ENCODE measurements around the gene ZEB1. TPM values are rescaled to one million over a fixed set of nuclear protein-coding genes. Genes with fewer than 3 reads are reported as not detected.
"Not testable (repeated sequence)": the region's sequence is repeated elsewhere in the genome, so short reads cannot be mapped to it uniquely, and the experiment has no call there.

Gene ZEB1
- total RNA-seq, 2 experiments from 2014 or later = 33.9 to 37.8 TPM

DNA sequence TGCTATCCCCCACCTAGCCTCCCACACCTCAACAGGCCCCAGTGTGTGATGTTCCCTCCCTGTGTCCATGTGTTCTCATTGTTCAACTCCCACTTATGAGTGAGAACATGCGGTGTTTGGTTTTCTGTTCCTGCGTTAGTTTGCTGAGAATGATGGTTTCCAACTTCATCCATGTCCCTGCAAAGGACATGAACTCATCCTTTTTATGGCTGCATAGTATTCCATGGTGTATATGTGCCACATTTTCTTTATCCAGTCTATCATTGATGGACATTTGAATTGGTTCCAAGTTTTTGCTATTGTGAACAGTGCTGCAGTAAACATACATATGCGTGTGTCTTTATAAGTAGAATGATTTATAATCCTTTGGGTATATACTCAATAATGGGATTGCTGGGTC lies 86.8 kb downstream of the ZEB1 start:
- CTCF ChIA-PET; H3K27me3 Mint-ChIP-seq; POLR2A ChIA-PET; intact Hi-C loops (cut with micrococcal nuclease); DNase-seq; H3K4me3 Mint-ChIP-seq; H3K27ac Mint-ChIP-seq: not testable (repeated sequence)
- peaks cover 18% of the 10 kb centered on the region for H3K9me3 Mint-ChIP-seq
- H3K4me1 Mint-ChIP-seq (ENCODE audit: low read depth) = peaks cover 22% of the 10 kb centered on the region
- peaks cover 33% of the 10 kb centered on the region for H3K36me3 Mint-ChIP-seq

DNA sequence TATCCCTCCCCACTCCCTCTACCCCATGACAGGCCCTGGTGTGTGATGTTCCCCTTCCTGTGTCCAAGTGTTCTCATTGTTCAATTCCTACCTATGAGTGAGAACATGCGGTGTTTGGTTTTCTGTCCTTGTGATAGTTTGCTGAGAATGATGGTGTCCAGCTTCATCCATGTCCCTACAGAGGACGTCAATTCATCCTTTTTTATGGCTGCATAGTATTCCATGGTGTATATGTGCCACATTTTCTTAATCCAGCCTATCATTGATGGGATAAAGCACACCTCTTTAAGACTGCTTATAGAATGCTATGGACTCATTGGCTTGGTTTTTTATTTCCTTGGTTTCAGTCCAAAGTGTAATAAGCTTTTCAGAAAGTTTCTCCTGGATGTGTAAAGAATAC lies 93.4 kb downstream of the ZEB1 start:
- intact Hi-C loops (cut with micrococcal nuclease); H3K4me3 Mint-ChIP-seq; H3K27ac Mint-ChIP-seq; DNase-seq; POLR2A ChIA-PET; H3K27me3 Mint-ChIP-seq; CTCF ChIA-PET: not testable (repeated sequence)
- peaks cover 28% of the 10 kb centered on the region for H3K36me3 Mint-ChIP-seq
- H3K9me3 Mint-ChIP-seq = peaks cover 20% of the 10 kb centered on the region
- peaks cover 22% of the 10 kb centered on the region for H3K4me1 Mint-ChIP-seq (ENCODE audit: low read depth)

DNA sequence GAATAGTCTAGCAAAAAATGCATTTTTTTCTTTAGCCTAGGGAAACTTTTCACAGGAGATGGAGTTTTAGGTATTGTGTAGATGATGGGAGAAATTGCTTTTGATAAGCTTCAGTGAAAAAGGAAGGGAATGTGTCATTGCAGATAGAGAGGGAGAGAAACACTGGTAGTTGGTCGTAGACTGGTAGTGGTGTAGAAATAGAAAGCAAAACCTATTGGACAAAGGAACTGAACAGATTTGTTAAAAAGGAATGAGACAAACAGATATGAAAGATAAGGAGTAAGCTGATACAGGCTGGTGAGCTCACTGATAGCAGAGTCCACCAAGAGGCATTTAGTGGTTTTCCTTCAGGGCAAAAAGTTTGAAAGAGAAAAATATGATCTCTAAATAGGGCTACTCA lies 94.3 kb downstream of the ZEB1 start:
- H3K4me3 Mint-ChIP-seq = no peak overlapping the region
- no peak overlapping the region for H3K27ac Mint-ChIP-seq
- H3K27me3 Mint-ChIP-seq = no peaks in the 10 kb centered on the region
- ChIA-PET POLR2A (no interaction called here), CTCF (no interaction called here)
- peaks cover 20% of the 10 kb centered on the region for H3K9me3 Mint-ChIP-seq
- H3K36me3 Mint-ChIP-seq = peaks cover 28% of the 10 kb centered on the region
- intact Hi-C loops (cut with micrococcal nuclease) = no loop called here
- no peak for DNase-seq
- H3K4me1 Mint-ChIP-seq (ENCODE audit: low read depth) = peaks cover 24% of the 10 kb centered on the region

DNA sequence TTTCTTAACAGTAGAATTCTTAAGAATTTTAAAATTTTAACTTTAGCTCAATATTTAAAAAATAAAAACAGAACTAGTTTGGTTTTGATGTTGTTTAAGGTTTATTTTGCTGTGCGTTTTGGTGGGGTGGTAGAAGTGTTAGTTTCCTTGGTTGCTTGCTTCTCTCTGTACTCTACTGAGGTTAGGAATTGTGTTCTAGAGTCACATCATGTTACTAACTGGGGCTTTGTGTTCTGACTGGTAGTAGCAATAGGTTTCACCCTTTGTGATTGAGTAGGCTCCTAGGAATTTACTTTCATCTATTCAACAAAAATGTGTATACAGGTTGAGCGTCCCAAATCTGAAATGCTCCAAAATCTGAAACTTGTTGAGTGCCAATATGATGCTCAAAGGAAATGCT lies 99.5 kb downstream of the ZEB1 start:
- DNase-seq = no peak
- Mint-ChIP-seq H3K4me3 (no peak overlapping the region), H3K4me1 (ENCODE audit: low read depth) (peaks cover 42% of the 10 kb centered on the region), H3K27ac (no peak overlapping the region), H3K36me3 (peaks cover 7% of the 10 kb centered on the region), H3K9me3 (no peaks in the 10 kb centered on the region), H3K27me3 (no peaks in the 10 kb centered on the region)
- ChIA-PET POLR2A (no interaction called here), CTCF (no interaction called here)
- intact Hi-C loops (cut with micrococcal nuclease) = no loop called here

DNA sequence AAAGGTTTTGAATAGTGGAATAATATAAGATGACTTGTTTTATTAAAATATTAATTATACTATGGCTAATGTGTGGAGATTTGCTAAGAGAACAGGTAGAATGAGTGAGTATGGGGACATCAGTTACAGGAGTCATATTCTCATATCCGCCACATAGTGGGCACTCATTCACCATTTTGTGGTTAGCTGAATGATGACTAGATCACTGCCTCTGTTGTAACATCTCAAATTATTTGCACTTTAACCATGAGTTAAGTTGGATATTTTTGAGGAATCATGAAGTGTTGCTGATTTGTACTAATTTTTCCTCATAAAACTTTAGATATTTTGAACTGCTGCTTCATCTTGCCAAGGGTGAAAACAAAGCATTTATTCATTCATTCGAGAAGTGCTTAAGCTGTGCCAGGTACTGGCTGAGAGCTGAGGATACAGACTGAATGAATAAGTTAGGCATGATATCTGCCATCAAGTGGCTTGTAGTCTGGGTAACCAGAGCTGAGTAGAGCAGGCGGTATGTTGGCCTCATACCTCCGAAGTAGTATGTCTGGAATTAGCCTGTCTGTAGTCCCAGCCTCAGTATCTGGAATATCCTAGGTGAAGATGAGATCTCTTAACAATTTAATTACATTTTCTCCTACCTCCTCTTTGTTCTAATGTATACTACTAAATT lies 100.5 kb downstream of the ZEB1 start:
- POLR2A ChIA-PET = interaction anchor here (0.6 kb wide), 1 partner anchor 527 kb away, joined by 4 read pairs; no protein-coding TSS in a partner anchor
- Mint-ChIP-seq H3K27me3 (no peaks in the 10 kb centered on the region), H3K4me3 (no peak overlapping the region), H3K4me1 (ENCODE audit: low read depth) (peaks cover 45% of the 10 kb centered on the region), H3K9me3 (no peaks in the 10 kb centered on the region), H3K36me3 (peaks cover 7% of the 10 kb centered on the region), H3K27ac (no peak overlapping the region)
- CTCF ChIA-PET = no interaction called here
- intact Hi-C loops (cut with micrococcal nuclease) = no loop called here
- DNase-seq = no peak

DNA sequence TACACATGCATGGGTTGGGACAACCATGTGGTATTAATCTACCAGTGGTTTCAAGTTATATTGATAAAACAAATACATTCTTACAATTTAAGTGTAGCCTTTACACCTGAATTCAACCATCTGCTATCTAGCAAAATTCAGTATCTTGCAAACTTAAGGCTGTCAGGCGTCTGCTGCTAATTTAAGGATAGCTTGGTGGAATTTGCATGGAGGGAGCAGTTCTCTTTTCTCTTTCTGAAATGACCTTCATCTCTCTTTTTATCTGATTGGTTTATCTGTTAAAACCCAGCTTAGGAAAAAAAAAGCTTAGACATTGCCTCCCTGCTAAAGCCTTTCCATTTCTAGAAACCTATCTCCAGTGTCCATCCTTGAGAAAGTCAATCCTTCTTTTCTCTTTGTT lies 102.3 kb downstream of the ZEB1 start:
- no peak for DNase-seq
- POLR2A ChIA-PET = no interaction called here
- Mint-ChIP-seq H3K36me3 (peaks cover 7% of the 10 kb centered on the region), H3K4me3 (no peak overlapping the region), H3K27me3 (no peaks in the 10 kb centered on the region), H3K9me3 (no peaks in the 10 kb centered on the region), H3K27ac (no peak overlapping the region), H3K4me1 (ENCODE audit: low read depth) (peaks cover 53% of the 10 kb centered on the region)
- CTCF ChIA-PET = no interaction called here
- intact Hi-C loops (cut with micrococcal nuclease) = no loop called here

DNA sequence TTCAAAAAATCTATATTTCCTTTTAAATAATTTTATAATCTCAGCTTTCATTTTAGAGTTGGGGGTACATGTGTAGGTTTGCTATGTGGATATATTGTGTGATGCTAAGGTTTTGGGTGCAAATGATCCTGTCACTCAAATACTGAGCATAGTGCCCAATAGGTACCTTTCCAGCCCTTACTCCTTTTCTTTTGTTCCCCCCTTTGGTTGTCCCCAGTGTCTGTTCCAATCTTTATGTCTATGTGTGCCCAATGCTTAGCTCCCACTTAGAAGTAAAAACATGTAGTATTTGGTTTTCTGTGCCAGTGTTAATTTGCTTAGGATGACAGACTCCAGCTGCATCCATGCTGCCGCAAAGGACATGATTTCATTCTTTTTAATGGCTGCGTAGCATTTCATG lies 103.6 kb downstream of the ZEB1 start:
- Mint-ChIP-seq H3K36me3 (peaks cover 7% of the 10 kb centered on the region), H3K27ac (no peak overlapping the region), H3K4me1 (ENCODE audit: low read depth) (peaks cover 54% of the 10 kb centered on the region), H3K4me3 (no peak overlapping the region), H3K9me3 (no peaks in the 10 kb centered on the region), H3K27me3 (no peaks in the 10 kb centered on the region)
- POLR2A ChIA-PET = no interaction called here
- DNase-seq = no peak
- CTCF ChIA-PET = no interaction called here
- intact Hi-C loops (cut with micrococcal nuclease) = no loop called here

DNA sequence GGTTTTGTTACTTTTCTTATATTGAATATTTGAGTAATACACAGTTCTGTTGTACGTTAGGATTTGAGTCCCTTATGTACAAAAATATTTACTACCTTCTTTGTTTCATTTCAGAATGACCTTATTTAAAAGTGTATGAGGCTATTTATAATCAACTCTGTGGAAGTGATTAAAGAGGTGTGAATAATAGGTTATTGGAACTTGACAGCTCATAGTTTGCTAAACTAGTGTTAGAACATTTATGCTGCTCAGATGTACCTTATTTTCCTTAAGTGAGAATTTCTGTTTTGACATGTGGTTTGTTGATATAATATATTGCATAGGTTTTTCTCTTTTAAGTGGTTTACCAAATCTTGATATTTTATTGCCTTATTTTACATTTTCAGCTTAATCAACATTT lies 105.5 kb downstream of the ZEB1 start:
- H3K9me3 Mint-ChIP-seq = peaks cover 5% of the 10 kb centered on the region
- intact Hi-C loops (cut with micrococcal nuclease) = no loop called here
- H3K27ac Mint-ChIP-seq = no peak overlapping the region
- H3K36me3 Mint-ChIP-seq = peaks cover 8% of the 10 kb centered on the region
- ChIA-PET POLR2A (no interaction called here), CTCF (no interaction called here)
- no peak overlapping the region for H3K4me3 Mint-ChIP-seq
- H3K4me1 Mint-ChIP-seq (ENCODE audit: low read depth) = peaks cover 63% of the 10 kb centered on the region
- no peak for DNase-seq
- H3K27me3 Mint-ChIP-seq = no peaks in the 10 kb centered on the region

DNA sequence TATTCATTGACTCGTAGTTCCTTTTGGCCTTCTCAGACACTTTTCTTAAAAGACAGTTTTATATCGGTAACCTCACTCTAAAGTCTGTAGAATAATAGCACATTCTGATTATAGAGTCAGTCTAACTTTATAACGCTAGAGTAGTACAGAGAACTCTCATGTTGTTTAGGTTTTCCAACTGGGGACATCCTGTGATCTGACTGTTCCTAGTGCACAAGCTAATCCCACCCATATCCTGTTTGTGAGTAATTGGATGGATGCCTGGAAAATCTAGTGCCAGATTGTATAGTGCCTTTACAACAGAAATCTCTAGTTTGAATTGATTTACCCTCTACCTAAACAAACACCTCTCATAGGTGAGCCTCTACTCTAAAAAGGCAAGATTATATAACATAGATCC lies 107.4 kb downstream of the ZEB1 start:
- H3K27me3 Mint-ChIP-seq = no peaks in the 10 kb centered on the region
- H3K27ac Mint-ChIP-seq = no peak overlapping the region
- ChIA-PET CTCF (no interaction called here), POLR2A (no interaction called here)
- intact Hi-C loops (cut with micrococcal nuclease) = no loop called here
- peaks cover 5% of the 10 kb centered on the region for H3K9me3 Mint-ChIP-seq
- no peak overlapping the region for H3K4me3 Mint-ChIP-seq
- DNase-seq = no peak
- peaks cover 52% of the 10 kb centered on the region for H3K4me1 Mint-ChIP-seq (ENCODE audit: low read depth)
- peaks cover 6% of the 10 kb centered on the region for H3K36me3 Mint-ChIP-seq

DNA sequence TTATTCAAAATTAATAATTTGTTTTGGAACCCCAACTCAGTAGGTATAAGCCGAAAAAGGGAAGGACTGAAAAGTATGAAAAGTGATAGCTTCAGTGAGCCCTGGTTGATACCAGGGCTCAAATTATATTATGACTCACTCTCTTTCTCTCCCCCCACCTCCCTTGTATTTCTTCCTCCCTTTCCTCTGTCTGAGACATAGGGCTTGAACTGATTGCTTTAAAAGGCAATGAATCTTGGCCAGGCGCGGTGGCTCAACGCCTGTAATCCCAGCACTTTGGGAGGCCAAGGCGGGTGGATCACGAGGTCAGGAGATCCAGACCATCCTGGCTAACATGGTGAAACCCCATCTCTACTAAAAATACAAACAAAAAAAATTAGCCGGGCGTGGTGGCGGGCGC lies 108.3 kb downstream of the ZEB1 start:
- H3K4me3 Mint-ChIP-seq; H3K27ac Mint-ChIP-seq; DNase-seq; H3K36me3 Mint-ChIP-seq; H3K9me3 Mint-ChIP-seq; intact Hi-C loops (cut with micrococcal nuclease); H3K27me3 Mint-ChIP-seq: not testable (repeated sequence)
- ChIA-PET POLR2A (interaction anchor here (0.6 kb wide), 1 partner anchor 503 kb away, joined by 5 read pairs; no protein-coding TSS in a partner anchor), CTCF (interaction anchor here (1.0 kb wide), 1 partner anchor 26 kb away, joined by 3 read pairs; no protein-coding TSS in a partner anchor)
- H3K4me1 Mint-ChIP-seq (ENCODE audit: low read depth) = peaks cover 46% of the 10 kb centered on the region

DNA sequence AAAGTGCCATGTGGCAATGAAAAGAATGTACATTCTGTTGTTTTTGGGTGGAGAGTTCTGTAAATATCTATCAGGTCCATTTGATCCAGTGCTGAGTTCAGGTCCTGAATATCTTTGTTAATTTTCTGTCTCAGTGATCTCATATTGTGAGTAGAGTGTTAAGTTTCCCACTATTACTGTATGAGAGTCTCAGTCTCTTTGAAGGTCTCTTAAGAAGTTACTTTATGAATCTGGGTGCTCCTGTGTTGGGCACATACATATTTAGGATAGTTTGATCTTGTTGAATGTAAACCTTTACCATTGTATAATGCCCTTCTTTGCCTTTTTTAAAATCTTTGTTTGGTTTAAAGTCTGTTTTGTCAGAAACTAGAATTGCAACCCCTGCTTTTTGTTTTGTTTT lies 109.5 kb downstream of the ZEB1 start:
- H3K27me3 Mint-ChIP-seq, H3K9me3 Mint-ChIP-seq, H3K36me3 Mint-ChIP-seq, POLR2A ChIA-PET, H3K27ac Mint-ChIP-seq, DNase-seq, CTCF ChIA-PET, H3K4me3 Mint-ChIP-seq: not testable (repeated sequence)
- intact Hi-C loops (cut with micrococcal nuclease) = loop anchor here (1.0 kb wide), 1 partner anchor 75 kb away; no protein-coding TSS in a partner anchor
- peaks cover 42% of the 10 kb centered on the region for H3K4me1 Mint-ChIP-seq (ENCODE audit: low read depth)

DNA sequence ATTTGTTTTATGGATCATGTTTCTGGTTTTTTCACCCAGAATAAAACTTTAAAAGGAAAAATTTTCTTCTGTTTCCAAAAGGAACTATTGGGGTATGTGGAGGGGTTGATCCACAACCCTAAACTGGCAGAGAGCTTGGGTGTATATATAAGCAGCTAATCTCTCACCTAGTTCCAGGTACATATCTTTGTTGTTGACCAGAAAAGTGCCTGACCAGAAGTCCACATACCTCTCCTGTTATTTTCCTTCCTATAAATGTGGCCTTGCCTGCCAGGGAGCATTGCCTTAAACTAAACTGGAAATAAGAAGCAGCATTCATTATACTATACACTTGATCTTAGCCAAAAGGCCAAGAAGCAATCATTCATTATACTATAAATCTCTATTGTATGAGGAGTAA lies 112.0 kb downstream of the ZEB1 start:
- Mint-ChIP-seq H3K4me3 (no peak overlapping the region), H3K27me3 (no peaks in the 10 kb centered on the region), H3K27ac (no peak overlapping the region), H3K36me3 (peaks cover 10% of the 10 kb centered on the region), H3K4me1 (ENCODE audit: low read depth) (peaks cover 29% of the 10 kb centered on the region), H3K9me3 (peaks cover 7% of the 10 kb centered on the region)
- intact Hi-C loops (cut with micrococcal nuclease) = no loop called here
- ChIA-PET CTCF (no interaction called here), POLR2A (no interaction called here)
- no peak for DNase-seq

DNA sequence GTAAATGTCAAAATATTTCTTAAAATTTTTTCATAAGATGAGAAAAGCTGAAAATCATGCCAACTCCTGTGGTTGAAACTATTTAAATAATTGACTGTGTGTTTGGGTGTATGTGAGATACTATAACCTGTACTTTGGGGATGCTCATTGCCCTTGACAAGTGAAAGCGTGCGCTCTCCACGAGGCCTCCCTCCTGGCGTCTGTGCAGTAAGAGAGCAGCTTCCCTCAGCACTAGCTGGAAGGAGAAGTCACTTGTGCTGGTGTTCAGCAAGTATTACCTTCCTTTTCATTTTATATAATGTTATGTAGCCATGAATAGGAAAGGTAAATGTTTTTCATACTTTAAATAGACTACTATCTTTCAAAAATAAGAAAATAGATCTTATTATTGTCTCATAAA lies 118.9 kb downstream of the ZEB1 start:
- DNase-seq = no peak
- peaks cover 4% of the 10 kb centered on the region for H3K4me1 Mint-ChIP-seq (ENCODE audit: low read depth)
- no peaks in the 10 kb centered on the region for H3K27me3 Mint-ChIP-seq
- peaks cover 26% of the 10 kb centered on the region for H3K36me3 Mint-ChIP-seq
- H3K27ac Mint-ChIP-seq = no peak overlapping the region
- ChIA-PET CTCF (no interaction called here), POLR2A (no interaction called here)
- H3K4me3 Mint-ChIP-seq = no peak overlapping the region
- intact Hi-C loops (cut with micrococcal nuclease) = no loop called here
- peaks cover 32% of the 10 kb centered on the region for H3K9me3 Mint-ChIP-seq
